OCI-LY7 (cell line): ENCODE data around the gene OR4C15.

Experiments
- CTCF ChIP-seq: fragments of 200-600 bp; sonication (generic); conservative IDR thresholded peaks from 2 replicates; pipeline ENCODE4 v1.5.1; 2014; ENCODE audit warnings: mild to moderate bottlenecking, antibody characterized with exemption, low read length, moderate library complexity, mixed read lengths
- EZH2phosphoT487 ChIP-seq: fragments of 200-600 bp; sonication (generic); IDR thresholded peaks from 2 replicates; pipeline ENCODE4 v1.6.1; 2018; ENCODE audit warnings: low read depth, borderline replicate concordance, mild to moderate bottlenecking, mixed run types, antibody characterized with exemption, low read length, moderate library complexity, mixed read lengths

GRCh38 chr11:55554169-55554568 is at the start of gene OR4C15:
- TF ChIP-seq CTCF, result no peak
- TF ChIP-seq EZH2phosphoT487, result no peak
